NCI-H526 treated with DMSO at 0.1 percent for 48 hours (cell line): ENCODE measurements around the gene TK2.
"Not testable (repeated sequence)": the region's sequence is repeated elsewhere in the genome, so short reads cannot be mapped to it uniquely, and the experiment has no call there.

Experiments
- DNase-seq: peaks from one replicate; lab custom pipeline; 2025; lab: John Stamatoyannopoulos, UW

TK2 gene

GRCh38 chr16:66519482-66520373, 30.2 kb downstream of the TK2 start:
- DNase-seq, result no peak

- no peak for DNase-seq
These were observed 32.2 kb downstream of the TK2 start for GRCh38 chr16:66517586-66518263.

- DNase-seq, result no peak
These were observed 32.9 kb downstream of the TK2 start for GRCh38 chr16:66516808-66517585.

GRCh38 chr16:66516509-66516807, 33.5 kb downstream of the TK2 start:
- DNase-seq, result no peak

GRCh38 chr16:66515596-66516508, 34.1 kb downstream of the TK2 start:
- DNase-seq, result no peak

DNA sequence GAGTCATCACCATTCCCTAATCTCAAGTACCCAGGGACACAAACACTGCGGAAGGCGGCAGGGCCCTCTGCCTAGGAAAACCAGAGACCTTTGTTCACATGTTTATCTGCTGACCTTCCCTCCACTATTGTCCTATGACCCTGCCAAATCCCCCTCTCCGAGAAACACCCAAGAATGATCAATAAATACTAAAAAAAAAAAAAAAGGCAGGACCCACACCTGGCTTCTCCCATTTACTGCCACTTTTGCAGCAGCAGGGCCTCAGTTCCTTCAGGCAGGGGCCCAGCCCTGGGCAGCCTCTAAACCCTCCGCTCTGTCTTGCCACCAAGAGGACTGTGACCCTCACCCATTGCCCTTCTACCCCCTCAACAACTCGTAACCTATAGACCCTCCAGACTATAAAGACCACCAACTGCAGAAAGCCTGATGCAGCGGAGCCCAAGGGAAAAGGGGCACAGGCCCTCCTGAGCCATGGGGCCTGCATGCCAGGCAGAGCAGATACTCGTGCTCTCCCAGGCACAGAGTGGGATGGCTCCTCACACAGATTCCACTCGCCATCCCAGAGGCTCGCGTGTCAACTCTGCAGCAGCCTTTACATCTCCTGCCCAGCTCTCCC, 34.8 kb downstream of the TK2 start:
- DNase-seq, result not testable (repeated sequence)

- DNase-seq, result not testable (repeated sequence)
These were observed 35.5 kb downstream of the TK2 start for GRCh38 chr16:66514391-66514790.

DNA sequence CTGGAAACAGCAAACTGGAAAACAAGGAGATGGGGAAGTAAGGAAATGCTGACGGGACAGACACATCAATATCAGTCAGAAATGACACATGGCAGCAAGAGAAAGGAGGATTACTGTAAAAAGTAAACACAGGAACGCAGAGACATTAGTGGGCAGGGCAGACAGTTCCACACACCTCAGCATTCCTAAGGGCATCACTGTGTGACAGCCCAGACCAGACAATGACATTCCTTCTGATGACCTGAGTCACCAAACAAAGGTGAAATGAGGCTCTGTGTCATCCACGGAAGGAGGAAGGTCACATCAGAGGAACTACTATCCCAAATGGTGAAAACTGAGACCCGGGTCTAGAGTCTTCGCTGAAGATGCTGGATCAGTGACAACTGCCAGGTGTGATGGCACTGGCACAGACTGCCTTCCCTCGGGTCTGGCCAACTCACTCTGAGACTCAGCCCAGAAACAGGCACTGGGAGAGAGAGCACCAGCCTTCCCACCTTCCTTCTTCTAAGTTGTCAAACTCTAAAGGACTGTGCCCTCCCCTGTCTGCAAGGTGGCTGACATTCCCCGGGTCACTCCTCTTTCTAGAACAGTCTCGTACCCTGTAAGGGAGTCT, 36.7 kb downstream of the TK2 start:
- no peak for DNase-seq

GRCh38 chr16:66512272-66513110, 37.4 kb downstream of the TK2 start:
- no peak for DNase-seq

GRCh38 chr16:66511602-66512271, 38.2 kb downstream of the TK2 start:
- no peak for DNase-seq

- no peak for DNase-seq
These were observed 39.0 kb downstream of the TK2 start for GRCh38 chr16:66510711-66511601.

GRCh38 chr16:66510298-66510697, 39.6 kb downstream of the TK2 start:
- DNase-seq, result no peak

DNA sequence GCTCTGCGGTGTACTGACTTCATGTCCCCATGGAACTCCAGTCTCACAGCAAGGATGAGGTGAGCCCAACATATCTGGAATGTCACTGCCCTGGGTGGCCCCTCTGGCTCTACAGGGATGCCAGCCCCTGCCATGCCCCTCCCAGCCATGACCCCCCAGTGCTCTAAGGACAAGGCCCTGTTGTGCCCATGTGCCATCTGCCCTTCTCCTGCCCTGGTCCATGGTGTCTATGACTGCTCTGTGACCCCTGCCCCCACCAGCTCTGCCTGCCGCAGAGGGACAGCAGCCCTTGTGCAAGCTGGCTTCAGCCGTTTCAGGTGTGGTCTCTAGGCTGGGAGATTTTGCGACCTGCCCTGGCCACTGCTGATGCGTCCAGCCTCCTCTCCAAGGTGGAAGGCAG, 40.3 kb downstream of the TK2 start:
- DNase-seq, result no peak

DNA sequence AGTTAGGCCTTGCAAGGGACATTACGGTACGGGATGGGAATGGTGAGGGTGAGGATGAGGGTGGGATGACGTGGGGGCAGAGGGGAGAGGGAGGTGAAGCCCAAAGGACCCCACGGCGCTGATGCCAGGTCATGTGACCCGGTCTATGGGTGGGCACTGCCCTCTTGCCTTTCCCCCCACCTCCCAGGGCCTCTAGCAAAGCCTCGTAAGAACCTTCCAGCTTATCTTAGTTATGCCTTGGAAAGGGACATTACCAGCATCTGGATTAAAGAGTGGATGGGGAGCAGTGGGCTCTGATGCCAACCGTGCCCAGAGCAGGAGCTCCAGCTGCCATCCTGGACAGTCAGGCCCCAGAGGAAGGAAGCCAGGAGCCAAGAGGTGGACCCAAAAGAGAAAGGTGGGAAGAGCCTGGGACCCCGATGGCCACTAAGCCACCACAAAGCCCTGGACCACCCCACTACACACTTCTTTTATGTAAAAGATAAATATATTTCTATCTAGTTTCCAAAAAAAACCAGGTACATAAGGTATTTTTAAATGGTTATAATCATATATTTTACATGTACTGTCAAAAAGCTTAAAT, 40.9 kb downstream of the TK2 start:
- no peak for DNase-seq

DNA sequence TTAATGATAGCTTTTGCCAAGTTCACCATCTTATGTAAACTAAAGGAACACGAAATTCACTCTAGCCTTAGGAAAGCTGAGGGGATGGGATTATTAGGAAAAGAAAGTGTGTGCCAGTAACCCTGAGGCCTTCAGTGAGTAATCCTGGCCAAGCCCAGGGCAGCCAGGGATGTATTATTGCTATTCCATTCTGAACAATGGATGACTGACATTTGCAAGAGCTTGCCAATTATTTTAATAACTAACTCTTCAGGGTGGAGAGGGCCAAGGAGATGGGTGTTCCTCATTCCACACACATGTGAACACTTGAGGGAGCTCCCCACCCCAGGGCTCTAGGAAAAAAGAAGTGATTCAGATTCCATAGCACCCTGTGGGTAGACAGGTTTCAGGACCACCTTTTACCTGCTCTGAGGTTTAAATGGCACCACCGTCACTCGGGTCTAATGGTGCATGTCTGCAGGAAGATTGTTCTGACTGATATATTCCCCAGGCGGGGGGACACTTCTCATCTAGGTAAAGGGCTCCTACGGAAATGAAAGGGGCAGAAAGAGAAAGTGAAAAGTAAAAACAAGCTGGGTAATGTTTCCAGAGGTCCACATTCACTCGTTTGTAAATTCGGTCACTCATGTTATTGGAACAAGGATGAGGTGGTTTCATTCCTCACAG, 41.5 kb downstream of the TK2 start:
- DNase-seq, result no peak

GRCh38 chr16:66507731-66508239, 42.1 kb downstream of the TK2 start:
- DNase-seq, result no peak

GRCh38 chr16:66503612-66504011, 46.3 kb downstream of the TK2 start:
- no peak for DNase-seq
